ENCODE results near the gene KCNQ1.

KCNQ1 gene

GRCh38 chr11:2445746-2446551 lies 1.1 kb downstream of the KCNQ1 start:
- TF ChIP-seq CTCF (IDR thresholded peaks at IDR 0.05; ENCODE audit: low read depth, low read length), result no peak
- H3K4me3 ChIP-seq (ENCODE audit: low read depth, low read length), result no peak overlapping the region

- TF ChIP-seq CTCF (IDR thresholded peaks at IDR 0.05; ENCODE audit: low read depth, low read length), result no peak
- H3K4me3 ChIP-seq (ENCODE audit: low read depth, low read length), result no peak overlapping the region
These were observed 1.9 kb downstream of the KCNQ1 start for GRCh38 chr11:2446590-2447252.

GRCh38 chr11:2447253-2447950 lies 2.6 kb downstream of the KCNQ1 start:
- no peak overlapping the region for H3K4me3 ChIP-seq (ENCODE audit: low read depth, low read length)
- no peak for TF ChIP-seq CTCF (IDR thresholded peaks at IDR 0.05; ENCODE audit: low read depth, low read length)

- TF ChIP-seq CTCF (IDR thresholded peaks at IDR 0.05; ENCODE audit: low read depth, low read length), result no peak
- H3K4me3 ChIP-seq (ENCODE audit: low read depth, low read length), result no peak overlapping the region
These were observed 3.3 kb downstream of the KCNQ1 start for GRCh38 chr11:2447951-2448650.

GRCh38 chr11:2448661-2449547 lies 4.1 kb downstream of the KCNQ1 start:
- TF ChIP-seq CTCF (IDR thresholded peaks at IDR 0.05; ENCODE audit: low read depth, low read length), result no peak
- no peak overlapping the region for H3K4me3 ChIP-seq (ENCODE audit: low read depth, low read length)

GRCh38 chr11:2449548-2450320 lies 4.9 kb downstream of the KCNQ1 start:
- no peak overlapping the region for H3K4me3 ChIP-seq (ENCODE audit: low read depth, low read length)
- no peak for TF ChIP-seq CTCF (IDR thresholded peaks at IDR 0.05; ENCODE audit: low read depth, low read length)
